PC-3 (cell line): ENCODE measurements around the gene DCHS1.

Experiments
- CTCF ChIP-seq: fragments of 300-600 bp; sonication (generic); conservative IDR thresholded peaks from 2 replicates; pipeline ENCODE4 v1.5.1; 2017; ENCODE audit warnings: antibody characterized with exemption, low read depth, mild to moderate bottlenecking, low read length
- EZH2 ChIP-seq: fragments of 300-600 bp; sonication (generic); IDR thresholded peaks from one replicate; pipeline ENCODE4 v1.6.1; 2017; ENCODE audit warnings: antibody characterized with exemption, mild to moderate bottlenecking, low read length; ENCODE audit not compliant: unreplicated experiment
- EZH2phosphoT487 ChIP-seq: fragments of 300-600 bp; sonication (generic); IDR thresholded peaks from 2 replicates; pipeline ENCODE4 v1.6.1; 2018; ENCODE audit warnings: mild to moderate bottlenecking, antibody characterized with exemption, low read length, borderline replicate concordance

DNA sequence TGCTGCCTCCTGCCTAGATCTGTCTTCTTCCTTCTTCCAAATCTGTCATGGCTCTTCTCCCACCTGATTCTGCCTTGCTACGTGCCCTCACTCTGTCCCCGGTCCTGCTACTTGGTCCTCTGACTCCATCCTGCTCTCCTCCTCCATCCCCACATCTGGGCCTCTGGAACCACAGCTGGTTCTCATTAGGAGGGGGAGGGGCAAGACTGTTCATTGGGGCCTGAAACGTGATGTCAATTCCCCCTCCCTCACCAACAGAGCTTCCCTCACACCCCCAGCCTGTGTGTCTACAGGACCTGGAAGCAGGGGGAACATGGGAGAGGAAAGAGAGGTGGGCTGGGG, 9.1 kb downstream of the DCHS1 start:
- no peak for TF ChIP-seq CTCF
- TF ChIP-seq EZH2 = no peak
- TF ChIP-seq EZH2phosphoT487 = no peak
